Common myeloid progenitor, CD34-positive (primary cell): ENCODE data around the gene LHFPL6.

Source experiments
- CTCF ChIA-PET: fragments of 350-600 bp; sonication (Branson Sonifier 250); formaldehyde crosslinking; loops from one replicate; lab custom pipeline; 2021; ENCODE audit warnings: antibody characterized with exemption; lab: Charles Lee
- POLR2A ChIA-PET: fragments of 350-600 bp; sonication (Branson Sonifier 250); formaldehyde crosslinking; loops from one replicate; lab custom pipeline; 2021; ENCODE audit warnings: antibody characterized with exemption; lab: Charles Lee
- DNase-seq, 3 donors: peaks; one replicate each; pipeline versions ENCODE4 v3.0.0 to v3.0.0-alpha.2; 2013
- H3K27ac ChIP-seq, 2 experiments: 1 replicate in 1 of 2; 2 replicates in 1 of 2; pipeline ENCODE4 v1.7.0; 2013; ENCODE audit warnings: inconsistent platforms in 2 of 2, low read length in 2 of 2, mild to moderate bottlenecking in 2 of 2, low read depth in 1 of 2, moderate library complexity in 1 of 2; ENCODE audit not compliant: severe bottlenecking in 2 of 2, insufficient read depth in 1 of 2, poor library complexity in 1 of 2
- H3K27me3 ChIP-seq, 5 experiments: replicated peaks in 2 of 5; 1 replicate in 3 of 5; 2 replicates in 2 of 5; pipeline versions ENCODE4 v1.6.1 to v1.7.0; 2013; ENCODE audit warnings: low read length in 4 of 5, mild to moderate bottlenecking in 2 of 5, moderate library complexity in 2 of 5, inconsistent platforms in 1 of 5; ENCODE audit not compliant: insufficient read depth in 5 of 5, control insufficient read depth in 4 of 5
- H3K36me3 ChIP-seq, 4 experiments: 1 replicate in 2 of 4; 2 replicates in 2 of 4; pipeline versions ENCODE4 v1.6.1 to v1.7.0; 2013; ENCODE audit warnings: low read length in 3 of 4, control low read depth in 1 of 4, mild to moderate bottlenecking in 1 of 4; ENCODE audit not compliant: control insufficient read depth in 4 of 4, insufficient read depth in 4 of 4
- H3K4me1 ChIP-seq, 4 experiments: 1 replicate in 3 of 4; 2 replicates in 1 of 4; pipeline versions ENCODE4 v1.6.1 to v1.7.1; 2013; ENCODE audit warnings: low read length in 3 of 4, mild to moderate bottlenecking in 3 of 4, control low read depth in 1 of 4, inconsistent platforms in 1 of 4, moderate library complexity in 1 of 4; ENCODE audit not compliant: control insufficient read depth in 4 of 4, insufficient read depth in 4 of 4; ENCODE audit errors: control extremely low read depth in 1 of 4
- H3K4me3 ChIP-seq, 7 experiments: 1 replicate in 4 of 7; 2 replicates in 3 of 7; pipeline versions ENCODE4 v1.5.1 to v1.7.0; 2013; ENCODE audit warnings: mild to moderate bottlenecking in 7 of 7, low read length in 6 of 7, moderate library complexity in 6 of 7, inconsistent platforms in 2 of 7, low read depth in 2 of 7, control low read depth in 1 of 7; ENCODE audit not compliant: insufficient read depth in 4 of 7, control insufficient read depth in 1 of 7; ENCODE audit errors: extremely low read depth in 1 of 7
- H3K9me3 ChIP-seq, 5 experiments: 1 replicate in 4 of 5; 2 replicates in 1 of 5; pipeline versions ENCODE4 v1.6.1 to v1.7.1; 2013; ENCODE audit warnings: low read length in 4 of 5, mild to moderate bottlenecking in 2 of 5, inconsistent platforms in 1 of 5, low read depth in 1 of 5, moderate library complexity in 1 of 5; ENCODE audit not compliant: control insufficient read depth in 4 of 5, insufficient read depth in 2 of 5; ENCODE audit errors: control extremely low read depth in 1 of 5
- WGBS: methylation state at CpG from one replicate; pipeline ENCODE4 v1.1.5; 2013; ENCODE audit not compliant: insufficient coverage; 5-methylcytosine and 5-hydroxymethylcytosine counted together

Gene LHFPL6

DNA sequence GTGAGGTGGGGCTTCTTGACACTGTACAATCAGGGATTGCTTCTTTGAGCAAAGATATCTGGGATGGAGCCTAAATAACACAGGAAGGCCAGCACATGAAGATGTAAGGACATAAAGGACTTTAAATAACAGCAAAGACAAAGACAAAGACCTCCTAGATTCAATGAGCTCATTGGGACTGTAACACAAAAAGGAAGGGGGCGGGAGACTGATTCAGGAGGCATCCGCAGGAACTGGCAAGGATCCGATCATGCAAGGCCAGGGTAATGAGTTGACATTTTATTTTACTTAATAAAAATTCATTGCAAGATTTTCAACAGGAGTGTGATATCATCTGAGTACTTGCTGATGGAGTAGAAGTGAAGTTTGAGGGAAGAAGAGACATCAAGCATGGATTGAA is 121.5 kb downstream of the LHFPL6 start:
- Histone ChIP-seq H3K4me3 (no peak overlapping the region), H3K9me3 (peaks cover 0 to 2% (median 0%) of the 10 kb centered on the region in 5 experiments), H3K36me3 (no peaks in the 10 kb centered on the region), H3K4me1 (no peaks in the 10 kb centered on the region), H3K27me3 (no peaks in the 10 kb centered on the region), H3K27ac (no peak overlapping the region)
- no peak for DNase-seq
- CTCF ChIA-PET, result no interaction called here
- POLR2A ChIA-PET, result no interaction called here
- no CpG with 5 or more reads among the region's 3 CpGs for WGBS

DNA sequence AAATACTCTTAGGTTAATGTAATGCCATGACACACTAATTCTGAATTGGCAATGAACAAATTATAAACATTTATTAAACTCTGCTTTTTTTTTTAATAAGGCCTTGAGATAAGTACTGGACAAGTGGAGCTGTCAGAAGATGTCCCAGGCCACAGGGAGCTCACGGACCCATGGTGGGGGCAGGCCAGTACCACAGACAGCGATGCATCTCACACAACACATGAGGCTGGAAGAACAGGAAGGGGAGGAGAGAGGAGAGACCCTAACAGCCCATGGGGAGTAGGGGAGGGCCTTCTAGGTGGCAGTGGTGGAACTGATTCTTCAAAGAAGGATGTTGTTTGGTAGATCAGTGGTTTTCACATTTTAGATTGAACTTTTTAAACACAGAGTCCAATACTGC is 128.4 kb downstream of the LHFPL6 start:
- Histone ChIP-seq H3K4me3 (no peak overlapping the region), H3K4me1 (no peaks in the 10 kb centered on the region), H3K27me3 (no peaks in the 10 kb centered on the region), H3K9me3 (peaks cover 0 to 2% (median 0%) of the 10 kb centered on the region in 5 experiments), H3K27ac (no peak overlapping the region), H3K36me3 (no peaks in the 10 kb centered on the region)
- ChIA-PET CTCF (no interaction called here), POLR2A (no interaction called here)
- no peak for DNase-seq
- 100% methylated on average over 2 of the region's 2 CpGs for WGBS

DNA sequence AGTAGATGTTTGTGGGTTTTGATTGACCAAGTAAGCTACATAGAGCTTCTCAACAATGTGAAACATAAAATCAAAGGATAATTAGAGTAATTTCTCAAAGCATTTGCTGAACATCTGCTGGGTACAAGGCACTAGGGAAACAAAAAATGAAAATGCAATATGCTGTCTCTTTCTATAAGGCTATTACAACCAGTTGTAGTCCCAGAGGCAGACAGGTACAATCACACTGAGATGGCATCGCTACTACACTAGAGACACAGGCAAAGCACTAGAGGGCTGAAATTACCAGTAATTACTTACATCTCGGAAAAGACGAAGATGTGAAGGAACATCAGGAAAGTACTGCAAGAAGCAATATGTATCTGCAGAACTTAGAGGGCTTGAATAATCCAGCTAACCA is 133.3 kb downstream of the LHFPL6 start:
- no peak for DNase-seq
- ChIA-PET CTCF (no interaction called here), POLR2A (no interaction called here)
- WGBS, result 100% methylated on average over 2 of the region's 3 CpGs
- Histone ChIP-seq H3K36me3 (no peaks in the 10 kb centered on the region), H3K4me1 (no peaks in the 10 kb centered on the region), H3K4me3 (no peak overlapping the region), H3K9me3 (peaks cover 0 to 2% (median 0%) of the 10 kb centered on the region in 5 experiments), H3K27me3 (no peaks in the 10 kb centered on the region), H3K27ac (no peak overlapping the region)

DNA sequence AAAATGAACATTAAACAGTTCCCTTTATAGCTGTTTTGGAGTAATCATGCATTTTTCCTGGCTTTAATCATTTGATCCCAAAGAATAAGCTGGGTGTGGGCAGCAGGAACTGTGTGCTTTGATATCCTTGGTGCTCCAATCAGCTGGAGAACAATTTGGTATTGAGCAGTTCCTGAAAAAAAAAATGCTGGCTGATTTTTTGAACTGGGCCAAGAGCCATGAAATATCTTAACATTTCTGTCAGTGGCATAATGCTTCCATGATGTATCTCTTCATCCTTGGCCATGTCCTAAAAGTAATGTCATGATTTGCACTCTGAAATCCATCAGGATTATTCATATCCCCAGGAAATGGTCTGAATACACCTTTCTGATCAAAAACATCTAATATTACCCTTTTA is 134.7 kb downstream of the LHFPL6 start:
- H3K4me3 ChIP-seq, result no peak overlapping the region
- no peaks in the 10 kb centered on the region for H3K4me1 ChIP-seq
- no peaks in the 10 kb centered on the region for H3K36me3 ChIP-seq
- no peak for DNase-seq
- ChIA-PET CTCF (no interaction called here), POLR2A (no interaction called here)
- no peaks in the 10 kb centered on the region for H3K27me3 ChIP-seq
- H3K27ac ChIP-seq, result no peak overlapping the region
- peaks cover 0 to 2% (median 0%) of the 10 kb centered on the region in 5 experiments for H3K9me3 ChIP-seq

DNA sequence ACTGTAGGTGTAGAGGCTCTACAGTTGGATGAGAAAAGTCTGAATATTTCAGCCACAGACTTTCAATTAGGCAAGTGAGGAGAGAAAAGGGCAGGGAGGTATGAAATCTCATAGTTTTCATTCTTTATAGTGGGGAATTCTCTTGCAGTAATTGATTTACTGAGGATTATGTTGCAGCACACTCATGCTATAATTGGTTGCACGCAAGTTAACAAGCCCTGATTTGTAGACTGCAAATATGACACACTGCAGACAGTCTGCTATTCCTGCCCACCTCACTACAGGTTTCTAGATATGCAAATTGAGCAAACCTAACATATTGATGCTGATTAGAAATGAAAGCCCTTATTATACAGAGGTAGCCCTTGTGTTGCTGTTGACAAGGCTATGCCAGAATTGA is 139.4 kb downstream of the LHFPL6 start:
- POLR2A ChIA-PET, result no interaction called here
- CTCF ChIA-PET, result interaction anchor here (0.6 kb wide), 1 partner anchor 95 kb away, joined by 4 read pairs; no protein-coding TSS in a partner anchor
- Histone ChIP-seq H3K4me3 (no peak overlapping the region), H3K27ac (no peak overlapping the region), H3K36me3 (no peaks in the 10 kb centered on the region), H3K27me3 (no peaks in the 10 kb centered on the region), H3K4me1 (no peaks in the 10 kb centered on the region), H3K9me3 (no peaks in the 10 kb centered on the region)
- WGBS, result no CpG with 5 or more reads among the region's 1 CpG
- no peak for DNase-seq

DNA sequence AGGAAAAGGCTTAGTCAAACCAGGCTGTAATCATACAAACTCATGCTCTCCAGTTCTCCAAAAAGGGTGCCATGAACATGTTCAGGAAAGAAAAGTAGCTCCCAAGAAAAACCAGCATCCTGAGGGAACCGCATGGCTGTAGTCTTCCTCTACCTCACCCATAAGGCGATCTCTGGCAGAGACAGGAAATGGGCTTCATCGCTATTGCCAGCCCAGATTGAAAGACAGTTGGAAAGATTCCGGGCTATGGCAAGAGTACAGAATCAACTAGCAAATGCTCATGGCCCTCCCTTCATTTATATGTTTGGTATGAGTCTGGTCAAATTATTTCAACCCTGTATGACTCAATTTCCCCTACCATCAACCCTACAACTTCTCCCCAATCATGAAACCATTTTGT is 140.1 kb downstream of the LHFPL6 start:
- no peak overlapping the region for H3K4me3 ChIP-seq
- no peaks in the 10 kb centered on the region for H3K4me1 ChIP-seq
- no peaks in the 10 kb centered on the region for H3K9me3 ChIP-seq
- H3K27ac ChIP-seq, result no peak overlapping the region
- ChIA-PET POLR2A (no interaction called here), CTCF (no interaction called here)
- WGBS, result 100% methylated on average over 3 of the region's 4 CpGs
- H3K27me3 ChIP-seq, result no peaks in the 10 kb centered on the region
- DNase-seq, result no peak
- H3K36me3 ChIP-seq, result no peaks in the 10 kb centered on the region

DNA sequence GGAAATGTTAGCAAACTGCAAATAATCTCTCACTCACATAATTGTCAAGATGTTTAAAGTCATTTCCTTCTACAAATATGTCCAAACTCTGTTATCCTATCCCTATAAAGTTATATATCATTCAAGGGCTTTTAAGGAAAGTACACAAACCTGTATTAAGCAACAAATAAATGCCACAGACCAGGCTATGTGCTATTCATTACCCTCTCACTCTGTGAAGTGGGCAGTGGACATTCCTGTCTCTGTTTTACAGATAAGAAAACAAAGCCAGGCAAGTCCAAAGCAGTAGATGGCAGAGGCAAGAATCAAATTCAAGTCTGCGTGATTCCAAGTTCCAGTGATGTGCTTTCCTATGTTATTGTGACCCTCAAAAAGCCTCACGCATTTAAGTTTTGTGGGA is 140.6 kb downstream of the LHFPL6 start:
- no peak for DNase-seq
- H3K27ac ChIP-seq, result no peak overlapping the region
- H3K36me3 ChIP-seq, result no peaks in the 10 kb centered on the region
- CTCF ChIA-PET, result no interaction called here
- no peaks in the 10 kb centered on the region for H3K27me3 ChIP-seq
- H3K4me3 ChIP-seq, result no peak overlapping the region
- peaks cover 0 to under 1% (median 0%) of the 10 kb centered on the region in 5 experiments for H3K9me3 ChIP-seq
- POLR2A ChIA-PET, result no interaction called here
- no peaks in the 10 kb centered on the region for H3K4me1 ChIP-seq
- WGBS, result 100% methylated on average over 2 of the region's 2 CpGs
